HepG2 (cell line): ENCODE data around the gene RECQL5. TPM values are rescaled to one million over a fixed set of nuclear protein-coding genes. Genes with fewer than 3 reads are reported as not detected.

Experiments
- AHR ChIP-seq: IDR thresholded peaks from 2 replicates; pipeline ENCODE4 v1.6.1; 2018; ENCODE audit warnings: missing genetic modification reagents, missing compliant biosample characterization
- EEA1 ChIP-seq: sonication (generic); formaldehyde crosslinking; IDR thresholded peaks from 2 replicates; pipeline ENCODE4 v1.5.1; 2020; ENCODE audit warnings: mild to moderate bottlenecking, missing genetic modification reagents, borderline replicate concordance
- FOSL1 ChIP-seq: sonication (generic); formaldehyde crosslinking; IDR thresholded peaks from 2 replicates; pipeline ENCODE4 v1.9.0; 2021; ENCODE audit warnings: missing genetic modification reagents, borderline replicate concordance
- KDM5B ChIP-seq: sonication (generic); formaldehyde crosslinking; IDR thresholded peaks from 2 replicates; pipeline ENCODE4 v1.4.0; 2020; ENCODE audit warnings: missing genetic modification reagents, mild to moderate bottlenecking, borderline replicate concordance
- SMYD3 ChIP-seq: sonication (generic); formaldehyde crosslinking; IDR thresholded peaks from 2 replicates; pipeline ENCODE4 v1.8.1; 2023; ENCODE audit warnings: mild to moderate bottlenecking, missing genetic modification reagents
- ZBTB40 ChIP-seq, 2 experiments: fragments of 450-650 bp in 1 of 2; sonication (generic) in 1 of 2; formaldehyde crosslinking in 1 of 2; IDR thresholded peaks; 2 replicates each; pipeline versions ENCODE4 v1.6.1 to v1.8.0; 2016 to 2022; ENCODE audit warnings: antibody characterized with exemption in 1 of 2, mild to moderate bottlenecking in 1 of 2, missing genetic modification reagents in 1 of 2
- ZBTB46 ChIP-seq: sonication (generic); formaldehyde crosslinking; IDR thresholded peaks from 2 replicates; pipeline ENCODE4 v1.4.0; 2020; ENCODE audit warnings: mild to moderate bottlenecking, missing genetic modification reagents, borderline replicate concordance
- ZEB1 ChIP-seq: IDR thresholded peaks from 2 replicates; pipeline ENCODE4 v1.6.1; 2012; ENCODE audit warnings: mild to moderate bottlenecking, low read depth, inconsistent platforms; ENCODE audit not compliant: insufficient replicate concordance
- ZNF234 ChIP-seq: sonication (generic); formaldehyde crosslinking; conservative IDR thresholded peaks from 2 replicates; pipeline ENCODE4 v1.5.1; 2020; ENCODE audit warnings: mild to moderate bottlenecking, missing genetic modification reagents
- polyA plus RNA-seq, 8 experiments: library from polyadenylated mRNA; depleted of rRNA in 3 of 8; stranded (reverse) in 7 of 8; unstranded in 1 of 8; fragments of >200 nt; fragmentation: Illumina TruSeq in 4 of 8; extraction: Trizol in 4 of 8; gene quantifications; 2 replicates each; pipeline versions ENCODE4 v1.2.1 to v1.2.3, GENCODE V29; 2011 to 2016; ENCODE audit warnings: low read depth in 4 of 8, missing spikeins in 1 of 8, mixed read lengths in 1 of 8; ENCODE audit not compliant: insufficient read depth in 1 of 8
- total RNA-seq, 5 experiments: library from RNA; depleted of rRNA; stranded (reverse); fragments of >200 nt; fragmentation: Illumina TruSeq; extraction: Trizol; gene quantifications; 2 replicates each; pipeline ENCODE4 v1.2.3, GENCODE V29; 2016; ENCODE audit warnings: low read depth in 1 of 5
- TF ChIP-seq, protein P1 (sequence below): sonication (generic); formaldehyde crosslinking; conservative IDR thresholded peaks from 2 replicates; pipeline ENCODE4 v1.4.0; 2020; ENCODE audit warnings: missing genetic modification reagents
- TF ChIP-seq, protein P2 (sequence below): sonication (generic); formaldehyde crosslinking; IDR thresholded peaks from 2 replicates; pipeline ENCODE4 v1.9.0; 2021; ENCODE audit warnings: missing genetic modification reagents, borderline replicate concordance

RECQL5 gene
- total and polyA plus RNA-seq, 2 of the 13 experiments (the other 11 are each of a cell fraction or from before 2014, with no cell fraction given), result 27.7 to 32.0 TPM

GRCh38 chr17:75591722-75592302 lies 75.1 kb downstream of the RECQL5 start (continued):
- no peak for TF ChIP-seq ZNF234
- no peak for TF ChIP-seq ZBTB40 (IDR thresholded peaks at IDR 0.05)
- no peak for TF ChIP-seq ZBTB40 (CRISPR knock-in tag; IDR thresholded peaks at IDR 0.05)
- TF ChIP-seq EEA1 (CRISPR knock-in tag), result no peak
- TF ChIP-seq, protein P1, sequence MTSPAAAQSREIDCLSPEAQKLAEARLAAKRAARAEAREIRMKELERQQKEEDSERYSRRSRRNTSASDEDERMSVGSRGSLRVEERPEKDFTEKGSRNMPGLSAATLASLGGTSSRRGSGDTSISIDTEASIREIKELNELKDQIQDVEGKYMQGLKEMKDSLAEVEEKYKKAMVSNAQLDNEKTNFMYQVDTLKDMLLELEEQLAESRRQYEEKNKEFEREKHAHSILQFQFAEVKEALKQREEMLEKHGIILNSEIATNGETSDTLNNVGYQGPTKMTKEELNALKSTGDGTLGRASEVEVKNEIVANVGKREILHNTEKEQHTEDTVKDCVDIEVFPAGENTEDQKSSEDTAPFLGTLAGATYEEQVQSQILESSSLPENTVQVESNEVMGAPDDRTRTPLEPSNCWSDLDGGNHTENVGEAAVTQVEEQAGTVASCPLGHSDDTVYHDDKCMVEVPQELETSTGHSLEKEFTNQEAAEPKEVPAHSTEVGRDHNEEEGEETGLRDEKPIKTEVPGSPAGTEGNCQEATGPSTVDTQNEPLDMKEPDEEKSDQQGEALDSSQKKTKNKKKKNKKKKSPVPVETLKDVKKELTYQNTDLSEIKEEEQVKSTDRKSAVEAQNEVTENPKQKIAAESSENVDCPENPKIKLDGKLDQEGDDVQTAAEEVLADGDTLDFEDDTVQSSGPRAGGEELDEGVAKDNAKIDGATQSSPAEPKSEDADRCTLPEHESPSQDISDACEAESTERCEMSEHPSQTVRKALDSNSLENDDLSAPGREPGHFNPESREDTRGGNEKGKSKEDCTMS (CRISPR knock-in tag), result no peak
- TF ChIP-seq, protein P2, sequence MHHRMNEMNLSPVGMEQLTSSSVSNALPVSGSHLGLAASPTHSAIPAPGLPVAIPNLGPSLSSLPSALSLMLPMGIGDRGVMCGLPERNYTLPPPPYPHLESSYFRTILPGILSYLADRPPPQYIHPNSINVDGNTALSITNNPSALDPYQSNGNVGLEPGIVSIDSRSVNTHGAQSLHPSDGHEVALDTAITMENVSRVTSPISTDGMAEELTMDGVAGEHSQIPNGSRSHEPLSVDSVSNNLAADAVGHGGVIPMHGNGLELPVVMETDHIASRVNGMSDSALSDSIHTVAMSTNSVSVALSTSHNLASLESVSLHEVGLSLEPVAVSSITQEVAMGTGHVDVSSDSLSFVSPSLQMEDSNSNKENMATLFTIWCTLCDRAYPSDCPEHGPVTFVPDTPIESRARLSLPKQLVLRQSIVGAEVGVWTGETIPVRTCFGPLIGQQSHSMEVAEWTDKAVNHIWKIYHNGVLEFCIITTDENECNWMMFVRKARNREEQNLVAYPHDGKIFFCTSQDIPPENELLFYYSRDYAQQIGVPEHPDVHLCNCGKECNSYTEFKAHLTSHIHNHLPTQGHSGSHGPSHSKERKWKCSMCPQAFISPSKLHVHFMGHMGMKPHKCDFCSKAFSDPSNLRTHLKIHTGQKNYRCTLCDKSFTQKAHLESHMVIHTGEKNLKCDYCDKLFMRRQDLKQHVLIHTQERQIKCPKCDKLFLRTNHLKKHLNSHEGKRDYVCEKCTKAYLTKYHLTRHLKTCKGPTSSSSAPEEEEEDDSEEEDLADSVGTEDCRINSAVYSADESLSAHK (CRISPR knock-in tag), result no peak
- TF ChIP-seq AHR (CRISPR knock-in tag), result no peak
- TF ChIP-seq FOSL1, result no peak
- no peak for TF ChIP-seq ZBTB46 (CRISPR knock-in tag)
- no peak for TF ChIP-seq KDM5B
- no peak for TF ChIP-seq SMYD3 (CRISPR knock-in tag)
- TF ChIP-seq ZEB1, result no peak
